ENCODE data around the gene ERCC1.
A peak's percentile ranks its signal among the peaks of the same experiment; 100 is the strongest.

ERCC1 gene

GRCh38 chr19:45402298-45403061 lies 21.2 kb downstream of the ERCC1 start:
- no peak for TF ChIP-seq Cebpa-rat (IDR thresholded peaks at IDR 0.05)
- no peak overlapping the region for H3K9ac ChIP-seq
- no peak overlapping the region for H3K4me3 ChIP-seq
- no peak overlapping the region for H3K4me2 ChIP-seq
- peaks cover 47% of the 10 kb centered on the region for H4K20me1 ChIP-seq
- H3K27ac ChIP-seq, result no peak overlapping the region
- H3K36me3 ChIP-seq, result no peaks in the 10 kb centered on the region
- H3K9me3 ChIP-seq, result no peaks in the 10 kb centered on the region
- peaks cover 35% of the 10 kb centered on the region for H3K27me3 ChIP-seq
- peaks cover 40% of the 10 kb centered on the region for H3K4me1 ChIP-seq

GRCh38 chr19:45401815-45402214 lies 21.9 kb downstream of the ERCC1 start:
- Histone ChIP-seq H3K36me3 (no peaks in the 10 kb centered on the region), H3K27me3 (peaks cover 35% of the 10 kb centered on the region), H4K20me1 (peaks cover 47% of the 10 kb centered on the region), H3K27ac (no peak overlapping the region), H3K4me3 (no peak overlapping the region), H3K4me1 (peaks cover 36% of the 10 kb centered on the region), H3K9ac (no peak overlapping the region), H3K9me3 (no peaks in the 10 kb centered on the region), H3K4me2 (no peak overlapping the region)
- no peak for TF ChIP-seq Cebpa-rat (IDR thresholded peaks at IDR 0.05)

- Histone ChIP-seq H3K4me1 (peaks cover 39% of the 10 kb centered on the region), H3K9me3 (no peaks in the 10 kb centered on the region), H3K9ac (no peak overlapping the region), H3K4me2 (no peak overlapping the region), H3K27ac (no peak overlapping the region), H4K20me1 (peaks cover 53% of the 10 kb centered on the region), H3K4me3 (no peak overlapping the region), H3K36me3 (no peaks in the 10 kb centered on the region; the same call in 1 of the 2 replicates), H3K27me3 (peaks cover 34% of the 10 kb centered on the region)
- no peak for TF ChIP-seq Cebpa-rat (IDR thresholded peaks at IDR 0.05)
Measured at GRCh38 chr19:45400192-45400591, 23.5 kb downstream of the ERCC1 start.

- Histone ChIP-seq H3K4me3 (no peak overlapping the region), H4K20me1 (peaks cover 17% of the 10 kb centered on the region), H3K4me1 (peaks cover 38% of the 10 kb centered on the region), H3K9me3 (no peaks in the 10 kb centered on the region), H3K27ac (no peak overlapping the region), H3K4me2 (peak overlapping the region; percentile 44), H3K27me3 (no peaks in the 10 kb centered on the region; the same call in 1 of the 2 replicates), H3K9ac (no peak overlapping the region), H3K36me3 (no peaks in the 10 kb centered on the region; the same call in 1 of the 2 replicates)
- no peak for TF ChIP-seq Cebpa-rat (IDR thresholded peaks at IDR 0.05)
Measured at GRCh38 chr19:45395821-45396617, 27.7 kb downstream of the ERCC1 start.

GRCh38 chr19:45391871-45392665 lies 31.6 kb downstream of the ERCC1 start:
- Histone ChIP-seq H4K20me1 (peaks cover 6% of the 10 kb centered on the region; the same call in 1 of the 2 replicates), H3K36me3 (no peaks in the 10 kb centered on the region; the same call in 1 of the 2 replicates), H3K27me3 (no peaks in the 10 kb centered on the region), H3K9me3 (no peaks in the 10 kb centered on the region), H3K4me2 (no peak overlapping the region), H3K27ac (no peak overlapping the region), H3K4me3 (no peak overlapping the region), H3K4me1 (peaks cover 33% of the 10 kb centered on the region), H3K9ac (no peak overlapping the region)
- no peak for TF ChIP-seq Cebpa-rat (IDR thresholded peaks at IDR 0.05)

- Histone ChIP-seq H4K20me1 (peaks cover 3% of the 10 kb centered on the region; the same call in 1 of the 2 replicates), H3K4me3 (no peak overlapping the region), H3K4me1 (peaks cover 33% of the 10 kb centered on the region), H3K27me3 (peaks cover 7% of the 10 kb centered on the region; the same call in 1 of the 2 replicates), H3K27ac (no peak overlapping the region), H3K9ac (no peak overlapping the region), H3K9me3 (no peaks in the 10 kb centered on the region), H3K4me2 (no peak overlapping the region), H3K36me3 (no peaks in the 10 kb centered on the region; the same call in 1 of the 2 replicates)
- no peak for TF ChIP-seq Cebpa-rat (IDR thresholded peaks at IDR 0.05)
Measured at GRCh38 chr19:45391346-45391745, 32.4 kb downstream of the ERCC1 start.

- TF ChIP-seq Cebpa-rat (IDR thresholded peaks at IDR 0.05), result no peak
- Histone ChIP-seq H4K20me1 (no peaks in the 10 kb centered on the region), H3K4me3 (no peak overlapping the region), H3K9me3 (no peaks in the 10 kb centered on the region), H3K4me2 (no peak overlapping the region), H3K4me1 (peaks cover 14% of the 10 kb centered on the region), H3K27ac (no peak overlapping the region), H3K9ac (no peak overlapping the region), H3K27me3 (peaks cover 23% of the 10 kb centered on the region), H3K36me3 (no peaks in the 10 kb centered on the region)
Measured at GRCh38 chr19:45385392-45386221, 38.1 kb downstream of the ERCC1 start.

GRCh38 chr19:45382426-45382825 lies 41.3 kb downstream of the ERCC1 start:
- H3K27ac ChIP-seq, result no peak overlapping the region
- H3K9ac ChIP-seq, result no peak overlapping the region
- H3K9me3 ChIP-seq, result no peaks in the 10 kb centered on the region
- H3K4me2 ChIP-seq, result no peak overlapping the region
- H3K36me3 ChIP-seq, result no peaks in the 10 kb centered on the region
- H3K4me3 ChIP-seq, result no peak overlapping the region
- H4K20me1 ChIP-seq, result no peaks in the 10 kb centered on the region
- H3K4me1 ChIP-seq, result peaks cover 3% of the 10 kb centered on the region
- no peak for TF ChIP-seq Cebpa-rat (IDR thresholded peaks at IDR 0.05)
- peaks cover 23% of the 10 kb centered on the region for H3K27me3 ChIP-seq

GRCh38 chr19:45380107-45380506 lies 43.6 kb downstream of the ERCC1 start:
- Histone ChIP-seq H3K9me3 (no peaks in the 10 kb centered on the region), H3K4me3 (no peak overlapping the region), H3K27me3 (peaks cover 4% of the 10 kb centered on the region), H3K36me3 (no peaks in the 10 kb centered on the region), H4K20me1 (no peaks in the 10 kb centered on the region), H3K4me1 (peaks cover 9% of the 10 kb centered on the region), H3K9ac (no peak overlapping the region), H3K27ac (no peak overlapping the region), H3K4me2 (no peak overlapping the region)
- no peak for TF ChIP-seq Cebpa-rat (IDR thresholded peaks at IDR 0.05)

Measured in BLaER1 (cell line).